HEK293T (cell line): ENCODE results near the gene ARL15.

Source experiments
- CTCF ChIA-PET: fragments of 350-600 bp; formaldehyde crosslinking; extraction: SDS; loops from one replicate; lab custom pipeline; 2021; ENCODE audit warnings: antibody characterized with exemption, inconsistent platforms; lab: Yijun Ruan, JAX
- POLR2A ChIA-PET: fragments of 350-600 bp; formaldehyde crosslinking; extraction: SDS; loops from one replicate; lab custom pipeline; 2020; ENCODE audit warnings: antibody characterized with exemption, inconsistent platforms; lab: Yijun Ruan, JAX
- DNase-seq: peaks from one replicate; pipeline ENCODE4 v3.0.0; 2012; ENCODE audit warnings: mixed read lengths; ENCODE audit errors: extremely low spot score
- ARNT ChIP-seq: fragments of 450-650 bp; IDR thresholded peaks from 2 replicates; pipeline ENCODE4 v1.6.1; 2017; ENCODE audit warnings: mild to moderate bottlenecking
- BHLHE40 ChIP-seq: fragments of 450-650 bp; IDR thresholded peaks from 2 replicates; pipeline ENCODE4 v1.6.1; 2016; ENCODE audit warnings: mild to moderate bottlenecking, moderate library complexity, borderline replicate concordance
- CTBP1 ChIP-seq: fragments of 450-650 bp; IDR thresholded peaks from 2 replicates; pipeline ENCODE4 v1.6.1; 2016; ENCODE audit warnings: borderline replicate concordance
- ELF4 ChIP-seq: fragments of 450-650 bp; IDR thresholded peaks from 2 replicates; pipeline ENCODE4 v1.6.1; 2017; ENCODE audit warnings: antibody characterized with exemption
- FOXA1 ChIP-seq: fragments of 450-650 bp; IDR thresholded peaks from 2 replicates; pipeline ENCODE4 v1.6.1; 2016; ENCODE audit warnings: mild to moderate bottlenecking
- FOXK2 ChIP-seq: fragments of 450-650 bp; IDR thresholded peaks from 2 replicates; pipeline ENCODE4 v1.6.1; 2016; ENCODE audit warnings: mild to moderate bottlenecking
- FOXM1 ChIP-seq: fragments of 450-650 bp; IDR thresholded peaks from 2 replicates; pipeline ENCODE4 v1.6.1; 2017; ENCODE audit warnings: mild to moderate bottlenecking, borderline replicate concordance
- HDGF ChIP-seq: fragments of 450-650 bp; IDR thresholded peaks from 2 replicates; pipeline ENCODE4 v1.6.1; 2017; ENCODE audit warnings: antibody characterized with exemption, borderline replicate concordance
- L3MBTL2 ChIP-seq: fragments of 450-650 bp; conservative IDR thresholded peaks from 2 replicates; pipeline ENCODE4 v1.6.1; 2016; ENCODE audit warnings: mild to moderate bottlenecking
- LEF1 ChIP-seq: fragments of 450-650 bp; IDR thresholded peaks from 2 replicates; pipeline ENCODE4 v1.6.1; 2017; ENCODE audit warnings: mild to moderate bottlenecking, borderline replicate concordance
- NFRKB ChIP-seq: fragments of 450-650 bp; IDR thresholded peaks from 2 replicates; pipeline ENCODE4 v1.6.1; 2016; ENCODE audit warnings: mild to moderate bottlenecking, moderate library complexity
- SP1 ChIP-seq: fragments of 450-650 bp; IDR thresholded peaks from 2 replicates; pipeline ENCODE4 v1.6.1; 2017
- SUZ12 ChIP-seq: fragments of 450-650 bp; IDR thresholded peaks from 2 replicates; pipeline ENCODE4 v1.6.1; 2016; ENCODE audit warnings: mild to moderate bottlenecking
- TARDBP ChIP-seq: fragments of 450-650 bp; IDR thresholded peaks from 2 replicates; pipeline ENCODE4 v1.6.1; 2016
- ZNF384 ChIP-seq: fragments of 450-650 bp; IDR thresholded peaks from 2 replicates; pipeline ENCODE4 v1.6.1; 2016
- TF ChIP-seq, protein P1 (sequence below): fragments of 450-650 bp; IDR thresholded peaks from 2 replicates; pipeline ENCODE4 v1.6.1; 2016

ARL15 gene

GRCh38 chr5:54000011-54000410 lies 310.4 kb downstream of the ARL15 start:
- DNase-seq = no peak
- ChIA-PET POLR2A (no interaction called here), CTCF (no interaction called here)
- TF ChIP-seq BHLHE40 (no peak), LEF1 (no peak), CTBP1 (no peak), FOXA1 (no peak), FOXK2 (no peak), SP1 (no peak), L3MBTL2 (no peak), ELF4 (no peak), SUZ12 (no peak), ZNF384 (no peak), FOXM1 (no peak), ARNT (no peak), NFRKB (no peak), HDGF (no peak), TARDBP (no peak)

DNA sequence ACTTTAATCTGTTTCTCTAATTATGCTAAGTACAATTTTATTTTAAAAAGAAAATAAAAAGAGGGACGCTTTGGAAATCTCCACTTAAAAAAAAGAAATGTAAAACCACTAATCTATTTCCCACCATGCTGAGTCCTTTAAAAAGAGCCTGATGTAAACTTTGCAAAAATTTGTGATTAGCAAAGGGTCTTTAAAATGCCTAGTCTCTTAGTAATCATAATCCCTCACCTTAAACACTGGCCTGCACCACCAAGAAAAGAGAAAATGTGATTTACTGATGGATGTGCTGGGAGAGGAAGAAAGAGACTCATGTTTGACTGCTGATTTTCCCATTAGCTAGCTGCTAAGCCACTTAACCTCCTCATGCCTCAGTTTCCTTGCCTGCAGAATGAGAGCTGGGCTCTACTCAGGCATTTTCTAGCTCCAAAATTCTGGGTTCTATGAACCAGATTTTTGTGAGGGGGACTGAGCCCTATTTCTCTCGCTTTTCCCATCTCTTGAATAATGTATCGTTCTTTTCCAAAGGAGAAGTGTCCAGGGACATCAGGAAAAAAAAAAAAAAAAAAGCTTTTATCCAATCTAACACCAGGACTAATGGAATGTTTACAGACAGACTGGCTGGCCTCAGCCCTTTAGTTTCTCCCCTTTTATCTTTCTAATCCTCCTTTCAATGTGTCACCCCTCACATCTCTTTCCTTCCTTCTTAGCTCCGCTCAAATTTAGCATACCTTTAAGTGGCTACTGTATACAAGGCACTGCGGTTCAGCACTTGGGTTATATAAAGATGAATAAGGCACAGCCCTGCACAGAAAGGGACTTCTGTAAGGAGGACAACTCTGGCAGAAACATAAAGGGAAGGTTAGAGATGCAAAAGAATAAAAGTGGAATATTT lies 312.4 kb downstream of the ARL15 start:
- CTCF ChIA-PET = no interaction called here
- POLR2A ChIA-PET = no interaction called here

DNA sequence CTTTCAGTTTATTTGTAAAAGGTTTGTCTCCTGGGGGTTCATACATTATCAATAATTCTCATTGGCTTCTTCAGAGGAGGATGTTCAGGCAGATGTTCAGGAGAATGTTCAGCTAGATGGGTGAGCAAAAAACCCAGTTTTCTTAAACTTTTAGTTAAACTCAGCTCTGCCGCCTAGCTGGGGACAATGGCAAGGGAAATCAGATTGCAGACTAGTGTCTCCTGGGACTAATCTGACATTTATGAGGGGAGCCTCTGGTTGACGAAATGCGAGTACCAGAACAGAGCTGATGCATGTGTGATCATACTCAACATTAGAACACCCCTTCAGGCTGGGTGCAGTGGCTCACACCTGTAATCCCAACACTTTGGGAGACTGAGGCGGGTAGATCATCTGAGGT lies 314.4 kb downstream of the ARL15 start:
- CTCF ChIA-PET = interaction anchor here (0.6 kb wide), 1 partner anchor 30 kb away, joined by 4 read pairs; no protein-coding TSS in a partner anchor
- TF ChIP-seq ARNT (no peak), FOXA1 (no peak)
- POLR2A ChIA-PET = no interaction called here

More for the DNA sequence above, 312.4 kb downstream of the ARL15 start:
- no peak for TF ChIP-seq TARDBP
- TF ChIP-seq NFRKB = no peak
- no peak for TF ChIP-seq LEF1
- no peak for TF ChIP-seq FOXA1
- TF ChIP-seq BHLHE40 = no peak
- TF ChIP-seq ARNT = no peak
- TF ChIP-seq ZNF384 = no peak
- TF ChIP-seq L3MBTL2 = no peak
- TF ChIP-seq, protein P1, sequence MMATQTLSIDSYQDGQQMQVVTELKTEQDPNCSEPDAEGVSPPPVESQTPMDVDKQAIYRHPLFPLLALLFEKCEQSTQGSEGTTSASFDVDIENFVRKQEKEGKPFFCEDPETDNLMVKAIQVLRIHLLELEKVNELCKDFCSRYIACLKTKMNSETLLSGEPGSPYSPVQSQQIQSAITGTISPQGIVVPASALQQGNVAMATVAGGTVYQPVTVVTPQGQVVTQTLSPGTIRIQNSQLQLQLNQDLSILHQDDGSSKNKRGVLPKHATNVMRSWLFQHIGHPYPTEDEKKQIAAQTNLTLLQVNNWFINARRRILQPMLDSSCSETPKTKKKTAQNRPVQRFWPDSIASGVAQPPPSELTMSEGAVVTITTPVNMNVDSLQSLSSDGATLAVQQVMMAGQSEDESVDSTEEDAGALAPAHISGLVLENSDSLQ = no peak
- no peak for TF ChIP-seq FOXK2
- no peak for TF ChIP-seq FOXM1
- no peak for TF ChIP-seq HDGF
- DNase-seq = no peak

DNA sequence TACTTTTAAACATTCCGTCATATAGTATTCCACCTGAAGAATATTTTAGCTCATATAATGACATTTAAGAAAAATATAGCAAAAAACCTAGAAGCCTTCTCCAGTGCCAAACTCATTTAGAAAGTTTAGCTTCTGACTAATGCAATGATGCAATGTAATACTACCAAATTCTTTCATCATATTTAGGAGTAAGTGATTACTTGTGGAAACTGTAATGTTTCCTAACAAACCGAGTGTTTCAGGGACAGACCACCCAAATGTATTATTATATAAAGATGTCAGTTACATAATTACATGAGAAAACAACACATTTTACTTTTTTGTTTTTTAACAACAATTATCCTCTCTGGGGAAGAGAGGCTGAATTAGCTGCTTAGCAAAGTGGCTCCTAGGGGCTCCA lies 316.2 kb downstream of the ARL15 start:
- DNase-seq = no peak
- TF ChIP-seq ELF4 (no peak), SUZ12 (no peak), ZNF384 (no peak), CTBP1 (no peak), ARNT (no peak), FOXK2 (no peak), FOXM1 (no peak), LEF1 (no peak), HDGF (no peak), NFRKB (no peak), L3MBTL2 (no peak), FOXA1 (no peak), BHLHE40 (no peak), TARDBP (no peak), SP1 (no peak)
- TF ChIP-seq, protein P1 = no peak
- ChIA-PET CTCF (no interaction called here), POLR2A (no interaction called here)

More for the DNA sequence above, 314.4 kb downstream of the ARL15 start:
- peak; percentile 9 for DNase-seq

GRCh38 chr5:53991942-53992341 lies 318.4 kb downstream of the ARL15 start:
- peak; percentile 10 for DNase-seq
- ChIA-PET CTCF (no interaction called here), POLR2A (no interaction called here)
- TF ChIP-seq LEF1 (no peak), ZNF384 (no peak), TARDBP (no peak), FOXA1 (no peak), ELF4 (no peak), FOXK2 (no peak), FOXM1 (no peak), HDGF (no peak), NFRKB (no peak), L3MBTL2 (no peak), CTBP1 (no peak), ARNT (no peak)
- TF ChIP-seq, protein P1 = no peak

DNA sequence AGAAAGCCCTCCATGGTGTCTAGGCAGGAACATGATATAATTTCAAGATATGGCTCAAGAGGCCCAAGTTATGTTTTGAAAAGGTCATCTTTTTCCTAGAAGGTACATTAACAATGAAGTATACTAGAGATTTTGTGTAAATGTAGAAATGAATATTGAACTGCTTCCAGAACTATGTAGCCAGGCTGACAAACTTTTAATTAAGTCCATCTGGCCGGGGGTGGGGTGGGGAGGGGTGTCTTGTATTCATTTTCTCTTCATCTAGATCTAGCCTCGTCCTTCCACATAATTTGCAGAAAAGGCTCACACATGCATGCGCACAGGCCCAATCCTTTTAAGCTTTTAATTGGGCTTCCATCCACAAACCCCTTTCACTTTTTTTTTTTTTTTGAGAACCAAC lies 323.3 kb downstream of the ARL15 start:
- CTCF ChIA-PET = no interaction called here
- POLR2A ChIA-PET = no interaction called here
- TF ChIP-seq ELF4 (no peak), FOXK2 (no peak), FOXM1 (no peak), CTBP1 (no peak), TARDBP (no peak), SP1 (no peak), FOXA1 (no peak), SUZ12 (no peak), LEF1 (no peak), NFRKB (no peak), HDGF (no peak), BHLHE40 (no peak), ZNF384 (no peak), L3MBTL2 (no peak)
- TF ChIP-seq, protein P1 = no peak
- no peak for DNase-seq
